ENCODE data around the gene CBLIF. TPM values are rescaled to one million over a fixed set of nuclear protein-coding genes. Genes with fewer than 3 reads are reported as not detected.
"Not testable (repeated sequence)": the region's sequence is repeated elsewhere in the genome, so short reads cannot be mapped to it uniquely, and the experiment has no call there.

The CBLIF gene
- total RNA-seq, 5 donors from 2014 or later (not counting 1 experiment from before 2014, with no cell fraction given): not detected

GRCh38 chr11:59839615-59840014 is 5.7 kb downstream of the CBLIF start:
- no peak overlapping the region for H3K27ac Mint-ChIP-seq
- H3K4me1 ChIP-seq (ENCODE audit: control insufficient read depth in 1 of 2, extremely low read depth in 1 of 2, insufficient read depth in 2 of 2, low read length in 2 of 2): no peaks in the 10 kb centered on the region
- no peak for ATAC-seq (replicated peaks in 1 of 4)
- no peak overlapping the region for H3K4me3 Mint-ChIP-seq
- no peaks in the 10 kb centered on the region for H3K4me1 Mint-ChIP-seq
- peaks cover 8 to 13% of the 10 kb centered on the region in 2 donors for H3K27me3 Mint-ChIP-seq
- no peaks in the 10 kb centered on the region for H3K36me3 ChIP-seq (ENCODE audit: control insufficient read depth in 2 of 2, extremely low read depth in 1 of 2, insufficient read depth in 1 of 2, low read length in 1 of 2)
- ChIA-PET CTCF (no interaction called here), POLR2A (no interaction called here)
- no peaks in the 10 kb centered on the region for H3K36me3 Mint-ChIP-seq
- no peaks in the 10 kb centered on the region for H3K9me3 Mint-ChIP-seq
- no peaks in the 10 kb centered on the region for H3K9me3 ChIP-seq
- H3K27me3 ChIP-seq (replicated peaks in 1 of 2; ENCODE audit: control insufficient read depth in 2 of 2, extremely low read depth in 1 of 2, insufficient read depth in 2 of 2, low read length in 1 of 2): no peaks in the 10 kb centered on the region
- H3K4me3 ChIP-seq (ENCODE audit: control insufficient read depth in 1 of 2, extremely low read depth in 1 of 2, low read length in 1 of 2): no peak overlapping the region
- no peak overlapping the region for H3K27ac ChIP-seq (ENCODE audit: low read length)
- no peak for DNase-seq

GRCh38 chr11:59833602-59834001 is 11.7 kb downstream of the CBLIF start:
- Histone ChIP-seq H3K27me3 (replicated peaks in 1 of 2; ENCODE audit: control insufficient read depth in 2 of 2, extremely low read depth in 1 of 2, insufficient read depth in 2 of 2, low read length in 1 of 2) (no peaks in the 10 kb centered on the region), H3K4me3 (ENCODE audit: control insufficient read depth in 1 of 2, extremely low read depth in 1 of 2, low read length in 1 of 2) (no peak overlapping the region), H3K36me3 (ENCODE audit: control insufficient read depth in 2 of 2, extremely low read depth in 1 of 2, insufficient read depth in 1 of 2, low read length in 1 of 2) (no peaks in the 10 kb centered on the region), H3K4me1 (ENCODE audit: control insufficient read depth in 1 of 2, extremely low read depth in 1 of 2, insufficient read depth in 2 of 2, low read length in 2 of 2) (no peaks in the 10 kb centered on the region), H3K27ac (ENCODE audit: low read length) (no peak overlapping the region), H3K9me3 (no peaks in the 10 kb centered on the region)
- Mint-ChIP-seq H3K4me1 (no peaks in the 10 kb centered on the region), H3K36me3 (no peaks in the 10 kb centered on the region), H3K27ac (no peak overlapping the region), H3K27me3 (peaks cover 10 to 13% of the 10 kb centered on the region in 2 donors), H3K4me3 (no peak overlapping the region), H3K9me3 (no peaks in the 10 kb centered on the region)
- ATAC-seq (replicated peaks in 1 of 4) (no peak), DNase-seq (no peak)
- 75% methylated on average over 2 of the region's 2 CpGs for WGBS (ENCODE audit: insufficient coverage)
- CTCF ChIA-PET: no interaction called here
- POLR2A ChIA-PET: no interaction called here

- Mint-ChIP-seq H3K4me1 (no peaks in the 10 kb centered on the region), H3K9me3 (no peaks in the 10 kb centered on the region), H3K36me3 (no peaks in the 10 kb centered on the region), H3K27me3 (peaks cover 0 to 8% of the 10 kb centered on the region in 2 donors), H3K27ac (no peak overlapping the region), H3K4me3 (no peak overlapping the region)
- no CpG with 5 or more reads among the region's 3 CpGs for WGBS (ENCODE audit: insufficient coverage)
- H3K4me3 ChIP-seq (ENCODE audit: control insufficient read depth in 1 of 2, extremely low read depth in 1 of 2, low read length in 1 of 2): no peak overlapping the region
- H3K27me3 ChIP-seq (replicated peaks in 1 of 2; ENCODE audit: control insufficient read depth in 2 of 2, extremely low read depth in 1 of 2, insufficient read depth in 2 of 2, low read length in 1 of 2): no peaks in the 10 kb centered on the region
- H3K9me3 ChIP-seq: no peaks in the 10 kb centered on the region
- H3K36me3 ChIP-seq (ENCODE audit: control insufficient read depth in 2 of 2, extremely low read depth in 1 of 2, insufficient read depth in 1 of 2, low read length in 1 of 2): no peaks in the 10 kb centered on the region
- no peak overlapping the region for H3K27ac ChIP-seq (ENCODE audit: low read length)
- no peak for ATAC-seq (replicated peaks in 1 of 4)
- no peak for DNase-seq
- CTCF ChIA-PET: no interaction called here
- POLR2A ChIA-PET: no interaction called here
- H3K4me1 ChIP-seq (ENCODE audit: control insufficient read depth in 1 of 2, extremely low read depth in 1 of 2, insufficient read depth in 2 of 2, low read length in 2 of 2): no peaks in the 10 kb centered on the region
Measured at GRCh38 chr11:59829358-59829757, 15.9 kb downstream of the CBLIF start.

GRCh38 chr11:59822989-59823566 is 22.2 kb downstream of the CBLIF start:
- no peak overlapping the region for H3K4me3 ChIP-seq (ENCODE audit: control insufficient read depth in 1 of 2, extremely low read depth in 1 of 2, low read length in 1 of 2)
- no peaks in the 10 kb centered on the region for H3K36me3 ChIP-seq (ENCODE audit: control insufficient read depth in 2 of 2, extremely low read depth in 1 of 2, insufficient read depth in 1 of 2, low read length in 1 of 2)
- peaks cover 0 to 6% of the 10 kb centered on the region in 2 donors for H3K27me3 Mint-ChIP-seq
- H3K27me3 ChIP-seq (replicated peaks in 1 of 2; ENCODE audit: control insufficient read depth in 2 of 2, extremely low read depth in 1 of 2, insufficient read depth in 2 of 2, low read length in 1 of 2): no peaks in the 10 kb centered on the region
- H3K4me1 Mint-ChIP-seq: peaks cover 13 to 14% (median 14%) of the 10 kb centered on the region in 3 donors
- DNase-seq: peak in 7 of 35 experiments; percentile 6 to 59 (median 9)
- no peak overlapping the region for H3K27ac Mint-ChIP-seq
- H3K4me1 ChIP-seq (ENCODE audit: control insufficient read depth in 1 of 2, extremely low read depth in 1 of 2, insufficient read depth in 2 of 2, low read length in 2 of 2): peaks cover 4 to 5% of the 10 kb centered on the region in 2 experiments
- ChIA-PET POLR2A (no interaction called here), CTCF (interaction anchor here in 1 of 2 donors (0.6 to 1.0 kb wide), 2 partner anchors 96 to 428 kb away, joined by 3 to 4 read pairs; no protein-coding TSS in a partner anchor)
- no peaks in the 10 kb centered on the region for H3K9me3 ChIP-seq
- ATAC-seq (replicated peaks in 1 of 4): peak; percentile 63 to 71 (median 70)
- H3K4me3 Mint-ChIP-seq: no peak overlapping the region
- H3K27ac ChIP-seq (ENCODE audit: low read length): no peak overlapping the region
- no peaks in the 10 kb centered on the region for H3K36me3 Mint-ChIP-seq
- no peaks in the 10 kb centered on the region for H3K9me3 Mint-ChIP-seq
- 20% methylated on average over 1 of the region's 9 CpGs for WGBS (ENCODE audit: insufficient coverage)

- peaks cover 4 to 5% of the 10 kb centered on the region in 2 experiments for H3K4me1 ChIP-seq (ENCODE audit: control insufficient read depth in 1 of 2, extremely low read depth in 1 of 2, insufficient read depth in 2 of 2, low read length in 2 of 2)
- Mint-ChIP-seq H3K4me3 (no peak overlapping the region), H3K9me3 (no peaks in the 10 kb centered on the region), H3K27me3 (no peaks in the 10 kb centered on the region), H3K4me1 (peaks cover 13 to 21% (median 19%) of the 10 kb centered on the region in 3 donors), H3K36me3 (no peaks in the 10 kb centered on the region), H3K27ac (peak overlapping the region in 1 of 2 donors; percentile 39)
- no peaks in the 10 kb centered on the region for H3K36me3 ChIP-seq (ENCODE audit: control insufficient read depth in 2 of 2, extremely low read depth in 1 of 2, insufficient read depth in 1 of 2, low read length in 1 of 2)
- WGBS (ENCODE audit: insufficient coverage): no CpG with 5 or more reads among the region's 4 CpGs
- H3K27ac ChIP-seq (ENCODE audit: low read length): no peak overlapping the region
- ATAC-seq (replicated peaks in 1 of 4) (no peak), DNase-seq (no peak)
- H3K27me3 ChIP-seq (replicated peaks in 1 of 2; ENCODE audit: control insufficient read depth in 2 of 2, extremely low read depth in 1 of 2, insufficient read depth in 2 of 2, low read length in 1 of 2): no peaks in the 10 kb centered on the region
- ChIA-PET POLR2A (no interaction called here), CTCF (no interaction called here)
- H3K9me3 ChIP-seq: no peaks in the 10 kb centered on the region
- H3K4me3 ChIP-seq (ENCODE audit: control insufficient read depth in 1 of 2, extremely low read depth in 1 of 2, low read length in 1 of 2): no peak overlapping the region
Measured at GRCh38 chr11:59818572-59818971, 26.7 kb downstream of the CBLIF start.

- H3K27me3 Mint-ChIP-seq; DNase-seq; H3K36me3 ChIP-seq (ENCODE audit: control insufficient read depth in 2 of 2, extremely low read depth in 1 of 2, insufficient read depth in 1 of 2, low read length in 1 of 2); H3K9me3 ChIP-seq; POLR2A ChIA-PET; H3K9me3 Mint-ChIP-seq; H3K4me1 ChIP-seq (ENCODE audit: control insufficient read depth in 1 of 2, extremely low read depth in 1 of 2, insufficient read depth in 2 of 2, low read length in 2 of 2); H3K27ac Mint-ChIP-seq; H3K27me3 ChIP-seq (replicated peaks in 1 of 2; ENCODE audit: control insufficient read depth in 2 of 2, extremely low read depth in 1 of 2, insufficient read depth in 2 of 2, low read length in 1 of 2); H3K4me3 ChIP-seq (ENCODE audit: control insufficient read depth in 1 of 2, extremely low read depth in 1 of 2, low read length in 1 of 2); H3K27ac ChIP-seq (ENCODE audit: low read length); H3K4me3 Mint-ChIP-seq; H3K36me3 Mint-ChIP-seq; ATAC-seq (replicated peaks in 1 of 4): not testable (repeated sequence)
- peaks cover 8 to 19% (median 18%) of the 10 kb centered on the region in 3 donors for H3K4me1 Mint-ChIP-seq
- WGBS (ENCODE audit: insufficient coverage): no CpG with 5 or more reads among the region's 1 CpG
- CTCF ChIA-PET: interaction anchor here in 1 of 2 donors (2.0 kb wide), 1 partner anchor 63 kb away, joined by 7 read pairs; no protein-coding TSS in a partner anchor
Measured at GRCh38 chr11:59816434-59816833, 28.9 kb downstream of the CBLIF start.

Data from T-cell (primary cell).